HG02943 (cell line): Measurements from ENCODE around the gene TCF3.
A peak's percentile ranks its signal among the peaks of the same experiment; 100 is the strongest.
"Not testable (repeated sequence)": the region's sequence is repeated elsewhere in the genome, so short reads cannot be mapped to it uniquely, and the experiment has no call there.

Experiments used
- ATAC-seq: cut with Tn5 transposase; IDR thresholded peaks from one replicate; pipeline ENCODE4 v1.9.1; 2021; ENCODE audit warnings: mild to moderate bottlenecking, low read depth, moderate library complexity; ENCODE audit not compliant: unreplicated experiment

Gene TCF3

GRCh38 chr19:1652471-1653299, at the start of gene TCF3:
TCF3 (minus strand) TSS chr19:1652615; CDS start chr19:1650248, 2,367 bp downstream.
- ATAC-seq: peak; percentile 51

- no peak for ATAC-seq
Measured at GRCh38 chr19:1700733-1701663, 48.6 kb upstream of the TCF3 start.

- ATAC-seq: no peak
Measured at GRCh38 chr19:1699998-1700732, 47.8 kb upstream of the TCF3 start.

- no peak for ATAC-seq
Measured at GRCh38 chr19:1699386-1699785, 47.0 kb upstream of the TCF3 start.

- ATAC-seq: no peak
Measured at GRCh38 chr19:1698636-1699035, 46.2 kb upstream of the TCF3 start.

- ATAC-seq: not testable (repeated sequence)
Measured at GRCh38 chr19:1695481-1695880, 43.1 kb upstream of the TCF3 start.

GRCh38 chr19:1691589-1692290, 39.3 kb upstream of the TCF3 start:
- no peak for ATAC-seq

- no peak for ATAC-seq
Measured at GRCh38 chr19:1690699-1691307, 38.4 kb upstream of the TCF3 start.

- ATAC-seq: not testable (repeated sequence)
Measured at GRCh38 chr19:1685785-1686184, 33.4 kb upstream of the TCF3 start.

GRCh38 chr19:1685046-1685445, 32.6 kb upstream of the TCF3 start:
- ATAC-seq: no peak

- no peak for ATAC-seq
Measured at GRCh38 chr19:1684573-1684912, 32.1 kb upstream of the TCF3 start.

GRCh38 chr19:1683869-1684572, 31.6 kb upstream of the TCF3 start:
- ATAC-seq: no peak

GRCh38 chr19:1680976-1681375, 28.6 kb upstream of the TCF3 start:
- no peak for ATAC-seq

- ATAC-seq: no peak
Measured at GRCh38 chr19:1678073-1678472, 25.7 kb upstream of the TCF3 start.

- ATAC-seq: no peak
Measured at GRCh38 chr19:1676351-1677266, 24.2 kb upstream of the TCF3 start.

- no peak for ATAC-seq
Measured at GRCh38 chr19:1675633-1676350, 23.4 kb upstream of the TCF3 start.

GRCh38 chr19:1674293-1674679, 21.9 kb upstream of the TCF3 start:
- ATAC-seq: no peak
